ENCODE data around the gene CLIP2. TPM values are rescaled to one million over a fixed set of nuclear protein-coding genes. Genes with fewer than 3 reads are reported as not detected.

CLIP2 gene
- total RNA-seq, 1 experiment from 2014 or later: 33.2 TPM

DNA sequence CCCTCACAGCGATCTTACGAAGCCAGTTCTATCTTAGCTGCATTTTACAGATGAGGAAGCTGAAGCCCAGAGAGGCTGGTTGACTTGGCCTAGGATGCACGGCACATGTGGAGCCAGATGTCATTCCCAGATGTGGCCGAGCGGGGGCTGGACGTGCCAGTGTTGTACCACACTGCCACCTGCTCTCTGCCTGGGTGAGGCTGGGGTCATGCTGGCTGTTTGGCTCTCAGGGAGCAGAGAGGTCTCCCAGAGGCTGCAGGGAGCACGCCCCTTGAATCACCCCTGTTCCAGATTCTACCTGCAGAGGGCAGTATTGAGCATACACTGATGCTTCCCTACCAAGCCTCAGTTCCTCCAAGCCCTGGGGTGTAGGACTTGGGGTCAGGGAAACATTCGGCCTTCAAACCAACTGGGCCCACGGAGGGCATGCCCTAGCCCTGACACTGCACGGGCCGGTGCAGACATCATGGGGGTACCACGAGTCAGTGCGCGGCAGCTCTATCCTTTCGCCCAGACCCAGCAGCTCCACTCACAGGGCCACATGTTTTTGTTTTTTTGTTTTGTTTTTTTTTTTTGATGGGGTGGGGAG is 160.7 kb downstream of the CLIP2 start:
- in situ Hi-C loops (cut with HindIII; ENCODE audit: low sequenced_read_pairs): no loop called here
- peak; percentile 43 for DNase-seq (ENCODE audit: low spot score)

DNA sequence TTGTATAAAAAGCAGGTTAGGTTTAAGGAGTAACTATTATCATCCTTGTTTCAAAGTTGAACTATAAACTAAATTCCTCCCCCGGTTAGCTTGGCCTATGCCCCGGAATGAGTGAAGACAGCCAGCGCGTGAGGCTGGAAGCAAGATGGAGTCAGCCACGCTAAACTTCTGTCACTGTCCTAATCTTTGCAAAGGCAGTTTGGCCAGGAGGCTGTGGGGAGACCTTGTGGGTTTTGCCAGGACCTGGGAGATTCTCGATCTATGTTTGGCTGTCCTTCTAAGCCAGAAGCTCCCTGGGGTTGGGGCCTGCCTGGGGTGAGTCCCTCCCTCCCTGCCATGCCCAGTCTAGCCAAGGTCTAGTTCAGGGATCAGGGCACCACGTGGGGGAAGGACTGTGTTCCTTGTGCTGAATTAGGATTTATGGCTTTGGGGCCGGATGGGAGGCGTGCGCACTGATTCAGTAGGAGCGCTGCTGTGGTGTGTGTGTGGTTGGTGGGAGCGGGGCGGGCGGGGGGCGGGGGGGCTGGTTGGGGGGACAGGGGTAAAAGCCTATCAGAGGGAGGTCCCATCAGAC is 163.6 kb downstream of the CLIP2 start:
- in situ Hi-C loops (cut with HindIII; ENCODE audit: low sequenced_read_pairs): no loop called here
- DNase-seq (ENCODE audit: low spot score): peak; percentile 29

DNA sequence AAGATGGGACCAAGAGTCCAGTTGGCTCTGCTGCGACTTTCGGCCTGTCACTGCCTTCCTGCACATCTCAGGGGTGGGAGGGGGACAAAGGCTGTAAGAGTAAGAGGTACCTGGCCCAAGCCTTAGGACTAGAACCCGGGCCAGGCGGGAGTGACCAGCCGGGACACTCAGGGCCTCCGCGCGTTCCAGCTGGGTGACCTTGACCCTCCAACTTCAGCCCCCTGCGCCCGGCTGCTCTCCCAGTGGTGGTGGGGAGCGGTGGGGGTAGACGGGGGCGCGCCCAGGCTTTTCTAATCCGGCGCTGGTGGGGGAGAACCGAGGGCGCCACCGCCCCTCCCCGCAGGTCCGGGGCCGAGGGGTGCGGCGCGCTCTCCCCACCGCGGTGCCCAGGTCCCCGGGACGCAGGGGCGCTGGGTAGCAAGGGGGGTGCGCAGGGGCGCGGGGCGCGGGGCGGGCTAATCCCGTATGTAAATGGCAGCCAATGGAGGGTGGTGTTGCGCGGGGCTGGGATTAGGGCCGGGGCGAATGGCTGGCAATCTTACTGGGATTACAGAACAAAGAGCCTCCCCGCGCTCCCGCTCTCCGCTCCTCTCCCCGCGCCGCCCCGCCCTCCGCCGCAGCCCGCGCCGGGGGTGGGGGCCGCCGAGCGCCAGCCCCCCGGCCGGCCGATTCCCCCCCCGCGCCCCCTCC is 164.3 kb downstream of the CLIP2 start, which contains the start of gene GTF2IRD1:
Gene GTF2IRD1, plus strand, starts transcription at position 585 of the 690 bp plus-strand sequence. CDS start 54,175 bp downstream, outside the sequence.
- DNase-seq (ENCODE audit: low spot score): peak; percentile 76

DNA sequence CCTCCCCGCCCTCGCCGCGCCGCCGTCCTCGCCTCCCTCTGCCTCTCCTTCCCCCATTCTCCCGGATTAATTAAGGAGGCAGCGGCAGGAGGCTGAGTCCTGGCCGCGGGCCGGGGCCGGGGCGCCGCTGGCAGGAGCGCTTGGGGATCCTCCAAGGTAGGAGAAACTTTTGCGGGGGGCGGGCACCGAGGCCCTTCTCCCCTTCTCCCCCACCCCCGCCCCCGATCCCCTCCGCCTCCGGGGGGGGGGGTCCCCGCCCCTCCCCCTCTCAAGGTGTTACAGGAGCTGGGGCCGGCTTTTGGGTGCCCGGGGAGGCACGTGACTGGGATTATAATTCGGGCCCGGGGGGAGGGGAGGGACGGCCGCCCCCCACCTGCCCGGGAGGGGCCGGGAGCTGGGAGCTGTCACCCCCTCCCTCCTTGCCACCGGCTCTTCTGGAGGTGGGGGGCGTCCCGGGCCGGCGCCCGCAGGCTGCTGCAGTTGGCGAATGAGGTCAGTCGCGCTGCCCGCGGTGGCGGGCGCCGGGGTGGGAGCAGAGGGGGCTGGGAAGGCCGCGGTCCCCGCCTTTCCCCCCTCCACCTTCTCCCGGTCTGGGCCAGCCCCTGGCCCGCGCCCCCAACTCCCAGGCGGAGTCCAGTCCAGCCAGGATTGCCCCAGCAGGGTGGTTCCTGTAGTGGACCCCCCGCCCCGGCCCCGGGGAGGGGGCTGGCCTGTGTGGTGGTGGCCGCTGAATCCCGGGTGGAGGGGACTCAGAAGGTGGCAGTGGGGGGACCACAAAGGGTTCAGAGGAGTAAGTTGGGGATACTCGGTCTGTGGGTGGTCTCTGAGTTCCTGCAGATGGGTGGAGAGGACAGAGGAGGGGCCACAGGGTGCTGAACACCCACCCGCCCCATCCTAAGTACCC is 165.1 kb downstream of the CLIP2 start:
- DNase-seq (ENCODE audit: low spot score): no peak
- in situ Hi-C loops (cut with HindIII; ENCODE audit: low sequenced_read_pairs): no loop called here

More for the DNA sequence above, 164.3 kb downstream of the CLIP2 start, which contains the start of gene GTF2IRD1:
- in situ Hi-C loops (cut with HindIII; ENCODE audit: low sequenced_read_pairs): no loop called here

DNA sequence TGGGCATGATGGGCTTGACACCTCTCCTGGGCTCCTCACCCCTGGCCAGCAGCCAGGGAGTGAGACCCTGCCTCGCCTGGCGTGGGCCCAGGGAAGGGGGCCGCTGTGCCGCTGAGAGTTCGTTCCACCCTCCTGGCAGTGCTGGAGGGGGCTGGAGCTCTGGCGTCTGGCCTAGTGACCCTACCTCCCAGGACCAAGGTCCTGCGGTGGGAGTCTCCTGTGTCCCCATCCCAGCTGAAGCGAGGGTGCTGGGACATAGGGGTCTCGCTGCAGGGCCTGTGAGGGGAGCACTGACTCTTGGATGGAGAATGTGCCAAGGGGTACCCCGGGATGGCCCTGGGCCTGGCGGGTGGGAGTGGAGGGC is 165.7 kb downstream of the CLIP2 start:
- in situ Hi-C loops (cut with HindIII; ENCODE audit: low sequenced_read_pairs): no loop called here
- no peak for DNase-seq (ENCODE audit: low spot score)

DNA sequence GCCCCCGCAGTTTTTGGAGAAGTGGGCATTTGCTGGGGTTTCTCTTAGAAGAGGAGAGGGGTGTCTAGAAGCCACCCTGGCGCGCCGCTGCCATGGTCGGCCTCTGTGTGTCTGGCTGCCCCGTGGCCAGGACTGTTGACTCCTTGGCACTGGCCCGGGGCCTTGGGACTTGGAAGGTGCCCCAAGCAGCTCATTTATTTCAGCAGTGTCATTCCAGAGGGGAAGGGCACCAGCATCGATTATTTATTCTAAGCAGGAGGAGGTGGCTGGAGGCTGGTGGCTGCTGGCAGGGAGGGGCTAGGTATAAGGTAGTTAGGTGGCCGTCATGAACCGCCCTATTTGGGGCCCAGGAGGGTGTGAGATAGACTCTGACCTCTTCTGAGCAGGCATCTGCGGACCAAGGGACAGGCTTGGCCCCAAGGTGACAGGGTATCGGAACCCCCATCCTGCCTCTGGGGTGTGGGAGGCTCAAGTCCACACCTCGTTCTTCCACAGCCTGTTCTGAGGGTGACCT is 166.1 kb downstream of the CLIP2 start:
- in situ Hi-C loops (cut with HindIII; ENCODE audit: low sequenced_read_pairs): no loop called here
- DNase-seq (ENCODE audit: low spot score): peak; percentile 41

Other genes with a start within 250 kb of the CLIP2 start
- gene LIMK1, start 205.6 kb upstream of the CLIP2 start, total RNA-seq (2014; rRNA removed; shearing (Covaris generic)): 39.1 and 49.4 TPM in 2 replicates
- 404 and 445 TPM in 2 replicates for gene EIF4H, start 115.1 kb upstream of the CLIP2 start, total RNA-seq (2014; rRNA removed; shearing (Covaris generic))
- gene LAT2, start 79.4 kb upstream of the CLIP2 start, total RNA-seq (2014; rRNA removed; shearing (Covaris generic)): not detected in 2 replicates
- 40.6 and 47.9 TPM in 2 replicates for gene RFC2, start 35.0 kb upstream of the CLIP2 start, total RNA-seq (2014; rRNA removed; shearing (Covaris generic))
- 19.4 and 28.3 TPM in 2 replicates for gene GTF2IRD1, start 164.5 kb downstream of the CLIP2 start, total RNA-seq (2014; rRNA removed; shearing (Covaris generic))